ENCODE data around the gene SNAPC5. TPM values are rescaled to one million over a fixed set of nuclear protein-coding genes. Genes with fewer than 3 reads are reported as not detected.

The SNAPC5 gene
- total and polyA plus RNA-seq, 2 of the 13 experiments (the other 11 are each of a cell fraction or from before 2014, with no cell fraction given): 14.8 to 36.2 TPM

DNA sequence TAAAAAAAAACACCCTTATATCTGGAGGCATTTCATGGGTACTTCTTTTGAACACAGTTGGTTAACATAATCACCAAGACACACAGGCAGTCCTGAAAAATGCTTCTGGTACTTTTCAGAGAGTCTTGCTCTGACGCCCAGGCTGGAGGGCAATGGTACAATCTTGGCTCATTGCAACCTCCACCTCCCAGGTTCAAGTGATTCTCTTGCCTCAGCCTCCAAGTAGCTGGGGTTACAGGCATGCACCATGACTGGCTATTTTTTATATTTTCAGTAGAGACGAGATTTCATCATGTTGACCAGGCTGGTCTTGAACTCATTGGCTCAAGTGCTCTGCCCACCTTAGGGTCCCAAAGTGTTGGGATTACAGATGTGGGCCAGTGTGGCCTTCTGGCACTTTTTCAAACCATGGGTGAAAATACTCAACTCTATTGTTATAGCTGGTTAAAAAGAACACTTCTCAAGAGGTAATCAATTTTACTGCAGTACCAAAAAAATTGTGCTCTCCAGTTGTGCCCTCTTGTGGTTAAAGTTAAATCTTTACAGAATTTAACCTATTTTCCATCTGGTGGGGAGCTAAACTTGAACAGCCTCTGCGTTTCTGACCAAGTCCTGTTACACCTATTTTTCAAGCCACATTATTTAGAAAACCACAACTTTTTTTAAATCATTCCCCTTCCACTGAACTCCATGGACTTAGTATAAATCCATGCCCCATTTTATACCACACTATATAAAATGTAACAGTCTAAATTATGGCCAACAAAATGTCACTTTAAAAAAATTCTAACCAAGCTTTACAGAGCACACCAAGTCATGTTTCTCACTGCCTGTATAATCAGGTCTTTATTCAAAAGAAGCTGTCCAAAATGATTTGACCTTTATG lies 1.2 kb upstream of the SNAPC5 start (continued):
- TF ChIP-seq, protein P1, sequence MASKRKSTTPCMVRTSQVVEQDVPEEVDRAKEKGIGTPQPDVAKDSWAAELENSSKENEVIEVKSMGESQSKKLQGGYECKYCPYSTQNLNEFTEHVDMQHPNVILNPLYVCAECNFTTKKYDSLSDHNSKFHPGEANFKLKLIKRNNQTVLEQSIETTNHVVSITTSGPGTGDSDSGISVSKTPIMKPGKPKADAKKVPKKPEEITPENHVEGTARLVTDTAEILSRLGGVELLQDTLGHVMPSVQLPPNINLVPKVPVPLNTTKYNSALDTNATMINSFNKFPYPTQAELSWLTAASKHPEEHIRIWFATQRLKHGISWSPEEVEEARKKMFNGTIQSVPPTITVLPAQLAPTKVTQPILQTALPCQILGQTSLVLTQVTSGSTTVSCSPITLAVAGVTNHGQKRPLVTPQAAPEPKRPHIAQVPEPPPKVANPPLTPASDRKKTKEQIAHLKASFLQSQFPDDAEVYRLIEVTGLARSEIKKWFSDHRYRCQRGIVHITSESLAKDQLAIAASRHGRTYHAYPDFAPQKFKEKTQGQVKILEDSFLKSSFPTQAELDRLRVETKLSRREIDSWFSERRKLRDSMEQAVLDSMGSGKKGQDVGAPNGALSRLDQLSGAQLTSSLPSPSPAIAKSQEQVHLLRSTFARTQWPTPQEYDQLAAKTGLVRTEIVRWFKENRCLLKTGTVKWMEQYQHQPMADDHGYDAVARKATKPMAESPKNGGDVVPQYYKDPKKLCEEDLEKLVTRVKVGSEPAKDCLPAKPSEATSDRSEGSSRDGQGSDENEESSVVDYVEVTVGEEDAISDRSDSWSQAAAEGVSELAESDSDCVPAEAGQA (IDR thresholded peaks at IDR 0.05; ENCODE audit: low read depth): no peak
- TF ChIP-seq, protein P1 (CRISPR knock-in tag; IDR thresholded peaks at IDR 0.05; ENCODE audit: borderline replicate concordance): no peak
- TF ChIP-seq, protein P2, sequence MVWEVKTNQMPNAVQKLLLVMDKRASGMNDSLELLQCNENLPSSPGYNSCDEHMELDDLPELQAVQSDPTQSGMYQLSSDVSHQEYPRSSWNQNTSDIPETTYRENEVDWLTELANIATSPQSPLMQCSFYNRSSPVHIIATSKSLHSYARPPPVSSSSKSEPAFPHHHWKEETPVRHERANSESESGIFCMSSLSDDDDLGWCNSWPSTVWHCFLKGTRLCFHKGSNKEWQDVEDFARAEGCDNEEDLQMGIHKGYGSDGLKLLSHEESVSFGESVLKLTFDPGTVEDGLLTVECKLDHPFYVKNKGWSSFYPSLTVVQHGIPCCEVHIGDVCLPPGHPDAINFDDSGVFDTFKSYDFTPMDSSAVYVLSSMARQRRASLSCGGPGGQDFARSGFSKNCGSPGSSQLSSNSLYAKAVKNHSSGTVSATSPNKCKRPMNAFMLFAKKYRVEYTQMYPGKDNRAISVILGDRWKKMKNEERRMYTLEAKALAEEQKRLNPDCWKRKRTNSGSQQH (CRISPR knock-in tag; IDR thresholded peaks at IDR 0.05; ENCODE audit: low read depth): no peak
- TF ChIP-seq, protein P3, sequence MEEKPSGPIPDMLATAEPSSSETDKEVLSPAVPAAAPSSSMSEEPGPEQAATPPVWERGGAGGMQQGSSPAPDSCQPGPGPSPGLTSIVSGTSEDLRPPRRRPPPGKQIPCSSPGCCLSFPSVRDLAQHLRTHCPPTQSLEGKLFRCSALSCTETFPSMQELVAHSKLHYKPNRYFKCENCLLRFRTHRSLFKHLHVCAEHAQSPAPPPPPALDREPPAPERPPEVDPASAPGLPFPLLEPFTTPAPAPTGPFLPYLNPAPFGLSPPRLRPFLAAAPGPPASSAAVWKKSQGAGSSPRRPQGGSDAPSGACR (CRISPR knock-in tag; IDR thresholded peaks at IDR 0.05): no peak
- TF ChIP-seq ZNF121 (CRISPR knock-in tag; IDR thresholded peaks at IDR 0.05) (no peak), ISX (CRISPR knock-in tag; conservative IDR thresholded peaks at IDR 0.05) (no peak), IRF2 (CRISPR knock-in tag; IDR thresholded peaks at IDR 0.05) (no peak), MED13 (CRISPR knock-in tag; IDR thresholded peaks at IDR 0.05) (no peak), NFYB (CRISPR knock-in tag; IDR thresholded peaks at IDR 0.05) (no peak), ZNF569 (CRISPR knock-in tag; IDR thresholded peaks at IDR 0.05; ENCODE audit: borderline replicate concordance) (no peak), SMARCE1 (IDR thresholded peaks at IDR 0.05; ENCODE audit: borderline replicate concordance) (no peak), FOXK1 (CRISPR knock-in tag; IDR thresholded peaks at IDR 0.05; ENCODE audit: borderline replicate concordance, low read depth) (no peak), STAG1 (CRISPR knock-in tag; IDR thresholded peaks at IDR 0.05) (peak; percentile 16; the same call in 1 of the 2 replicates)
- TF ChIP-seq, protein P4, sequence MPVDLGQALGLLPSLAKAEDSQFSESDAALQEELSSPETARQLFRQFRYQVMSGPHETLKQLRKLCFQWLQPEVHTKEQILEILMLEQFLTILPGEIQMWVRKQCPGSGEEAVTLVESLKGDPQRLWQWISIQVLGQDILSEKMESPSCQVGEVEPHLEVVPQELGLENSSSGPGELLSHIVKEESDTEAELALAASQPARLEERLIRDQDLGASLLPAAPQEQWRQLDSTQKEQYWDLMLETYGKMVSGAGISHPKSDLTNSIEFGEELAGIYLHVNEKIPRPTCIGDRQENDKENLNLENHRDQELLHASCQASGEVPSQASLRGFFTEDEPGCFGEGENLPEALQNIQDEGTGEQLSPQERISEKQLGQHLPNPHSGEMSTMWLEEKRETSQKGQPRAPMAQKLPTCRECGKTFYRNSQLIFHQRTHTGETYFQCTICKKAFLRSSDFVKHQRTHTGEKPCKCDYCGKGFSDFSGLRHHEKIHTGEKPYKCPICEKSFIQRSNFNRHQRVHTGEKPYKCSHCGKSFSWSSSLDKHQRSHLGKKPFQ (CRISPR knock-in tag; IDR thresholded peaks at IDR 0.05; ENCODE audit: insufficient replicate concordance): no peak
- TF ChIP-seq, protein P5, sequence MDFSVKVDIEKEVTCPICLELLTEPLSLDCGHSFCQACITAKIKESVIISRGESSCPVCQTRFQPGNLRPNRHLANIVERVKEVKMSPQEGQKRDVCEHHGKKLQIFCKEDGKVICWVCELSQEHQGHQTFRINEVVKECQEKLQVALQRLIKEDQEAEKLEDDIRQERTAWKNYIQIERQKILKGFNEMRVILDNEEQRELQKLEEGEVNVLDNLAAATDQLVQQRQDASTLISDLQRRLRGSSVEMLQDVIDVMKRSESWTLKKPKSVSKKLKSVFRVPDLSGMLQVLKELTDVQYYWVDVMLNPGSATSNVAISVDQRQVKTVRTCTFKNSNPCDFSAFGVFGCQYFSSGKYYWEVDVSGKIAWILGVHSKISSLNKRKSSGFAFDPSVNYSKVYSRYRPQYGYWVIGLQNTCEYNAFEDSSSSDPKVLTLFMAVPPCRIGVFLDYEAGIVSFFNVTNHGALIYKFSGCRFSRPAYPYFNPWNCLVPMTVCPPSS (IDR thresholded peaks at IDR 0.05): no peak

All from HepG2 (cell line).